Transverse colon (tissue), 4 donors: Measurements from ENCODE around the gene ARHGEF4.

Experiments
- CTCF ChIP-seq, 5 experiments: fragments of 200-600 bp in 3 of 5; fragments of 450-650 bp in 2 of 5; sonication (generic) in 3 of 5; IDR thresholded peaks; 1 replicate in 2 of 5; 2 replicates in 3 of 5; pipeline ENCODE4 v1.5.1; 2016 to 2017; ENCODE audit warnings: antibody characterized with exemption in 5 of 5, inconsistent platforms in 3 of 5, mild to moderate bottlenecking in 2 of 5, moderate library complexity in 1 of 5
- EP300 ChIP-seq: sonication (generic); formaldehyde crosslinking; IDR thresholded peaks from one replicate; pipeline ENCODE4 v1.6.1; 2017; ENCODE audit warnings: antibody characterized with exemption, low read depth
- POLR2A ChIP-seq: fragments of 450-650 bp; IDR thresholded peaks from one replicate; pipeline ENCODE4 v1.6.1; 2016; ENCODE audit warnings: antibody characterized with exemption, mild to moderate bottlenecking, moderate library complexity
- POLR2AphosphoS5 ChIP-seq, 3 donors: sonication (generic); formaldehyde crosslinking; IDR thresholded peaks; one replicate each; pipeline ENCODE4 v1.6.1; 2016; ENCODE audit warnings: antibody characterized with exemption in 3 of 3

GRCh38 chr2:131046028-131046917 lies 209.6 kb downstream of the ARHGEF4 start:
- no peak for TF ChIP-seq CTCF (IDR thresholded peaks at IDR 0.05)
- no peak for TF ChIP-seq EP300
- no peak for TF ChIP-seq POLR2A
- TF ChIP-seq POLR2AphosphoS5 (IDR thresholded peaks at IDR 0.05): no peak
